Bronchial epithelial cell (primary cell): ENCODE data around the gene DLG1. TPM values are rescaled to one million over a fixed set of nuclear protein-coding genes. Genes with fewer than 3 reads are reported as not detected.
"Not testable (repeated sequence)": the region's sequence is repeated elsewhere in the genome, so short reads cannot be mapped to it uniquely, and the experiment has no call there.

Experiments used
- DNase-seq: peaks from one replicate; pipeline ENCODE4 v3.0.0-alpha.2; 2010; ENCODE audit warnings: low read depth
- FAIRE-seq: peaks from 2 replicates; lab custom pipeline; 2011; peaks lifted over from hg19 to GRCh38; lab: Jason Lieb, UNC
- H3K27me3 ChIP-seq: 2 replicates; pipeline ENCODE4 v1.5.1; 2011; ENCODE audit warnings: low read length; ENCODE audit not compliant: control insufficient read depth, insufficient read depth
- H3K36me3 ChIP-seq: 2 replicates; pipeline ENCODE4 v1.5.1; 2011; ENCODE audit warnings: low read length; ENCODE audit not compliant: control insufficient read depth, insufficient read depth
- H3K4me3 ChIP-seq: 2 replicates; pipeline ENCODE4 v1.5.1; 2011; ENCODE audit warnings: mild to moderate bottlenecking, low read depth, low read length, control low read depth
- CTCF ChIP-seq: IDR thresholded peaks from 2 replicates; pipeline ENCODE4 v1.5.1; 2011; ENCODE audit warnings: mild to moderate bottlenecking, moderate library complexity, low read length, control low read depth, inconsistent platforms; ENCODE audit not compliant: insufficient read depth, severe bottlenecking
- total RNA-seq: library from RNA; depleted of rRNA; stranded (reverse); fragments of >200 nt; gene quantifications from 2 replicates; pipeline ENCODE4 v1.2.1, GENCODE V29; 2014

The DLG1 gene
- total RNA-seq, 1 donor from 2014 or later = 66.6 TPM

- FAIRE-seq (no peak), DNase-seq (peak; percentile 94)
- no peaks in the 10 kb centered on the region for H3K27me3 ChIP-seq
- H3K36me3 ChIP-seq = no peaks in the 10 kb centered on the region
- no peak for TF ChIP-seq CTCF
- no peak overlapping the region for H3K4me3 ChIP-seq
These were observed 259.5 kb downstream of the DLG1 start for GRCh38 chr3:197038679-197039462.

- Histone ChIP-seq H3K4me3 (no peak overlapping the region), H3K36me3 (no peaks in the 10 kb centered on the region), H3K27me3 (no peaks in the 10 kb centered on the region)
- FAIRE-seq (no peak), DNase-seq (no peak)
- no peak for TF ChIP-seq CTCF
These were observed 262.8 kb downstream of the DLG1 start for GRCh38 chr3:197035577-197035976.

GRCh38 chr3:197034778-197035177 lies 263.6 kb downstream of the DLG1 start:
- not testable (repeated sequence) for H3K4me3 ChIP-seq, FAIRE-seq, DNase-seq, H3K36me3 ChIP-seq, H3K27me3 ChIP-seq

- FAIRE-seq = peak; percentile 95
- H3K27me3 ChIP-seq, DNase-seq, H3K36me3 ChIP-seq, H3K4me3 ChIP-seq: not testable (repeated sequence)
These were observed 264.6 kb downstream of the DLG1 start for GRCh38 chr3:197033764-197034163.

GRCh38 chr3:197031315-197032285 lies 266.8 kb downstream of the DLG1 start:
- Histone ChIP-seq H3K4me3 (no peak overlapping the region), H3K27me3 (no peaks in the 10 kb centered on the region), H3K36me3 (no peaks in the 10 kb centered on the region)
- FAIRE-seq (peak; percentile 85), DNase-seq (peak; percentile 100)
- TF ChIP-seq CTCF = no peak

GRCh38 chr3:197030379-197031314 lies 267.8 kb downstream of the DLG1 start:
- DNase-seq (no peak), FAIRE-seq (no peak)
- Histone ChIP-seq H3K27me3 (no peaks in the 10 kb centered on the region), H3K36me3 (no peaks in the 10 kb centered on the region), H3K4me3 (no peak overlapping the region)
- no peak for TF ChIP-seq CTCF
